Stimulated activated CD8-positive, alpha-beta memory T cell treated with anti-CD3 and anti-CD28 coated beads, Interleukin-2, amount 100 ng/mL, for 1 hour (primary cell): ENCODE data around the gene ZCCHC24.

Experiments
- DNase-seq, 2 donors: peaks; one replicate each; pipeline ENCODE4 v3.0.0-alpha.2; 2020; ENCODE audit warnings: low read depth in 2 of 2

The ZCCHC24 gene

GRCh38 chr10:79360499-79361342 is 84.7 kb downstream of the ZCCHC24 start:
- no peak for DNase-seq

DNA sequence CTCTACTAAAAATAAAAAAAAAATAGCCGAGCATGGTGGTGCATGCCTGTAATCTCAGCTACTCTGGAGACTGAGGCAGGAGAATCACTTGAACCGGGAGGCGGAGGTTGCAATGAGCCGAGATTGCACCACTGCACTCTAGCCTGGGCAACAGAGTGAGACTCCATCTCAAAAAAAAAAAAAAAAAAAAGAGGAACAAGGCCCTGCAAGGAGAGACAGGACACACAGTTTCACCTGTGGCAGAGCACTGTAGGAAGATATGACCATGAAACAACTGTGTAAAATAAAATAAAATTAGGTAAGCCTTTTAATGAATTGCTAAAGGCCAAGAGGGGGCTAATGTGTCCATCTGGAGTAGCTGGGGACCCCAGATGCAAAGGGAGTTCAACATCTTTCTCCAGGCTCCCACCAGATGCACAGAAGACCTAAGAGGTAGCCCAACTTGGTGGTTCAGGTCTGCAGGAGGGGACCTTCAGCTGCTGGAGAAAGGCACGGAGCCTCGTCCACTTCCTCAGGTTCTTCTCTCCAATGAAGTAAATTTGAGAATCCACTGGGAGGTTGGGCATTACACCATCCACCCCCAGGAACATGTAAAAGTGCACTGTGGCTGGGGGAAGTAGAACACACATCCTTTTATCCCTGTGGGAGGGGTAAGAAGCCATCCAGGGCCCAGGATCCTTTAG is 85.5 kb downstream of the ZCCHC24 start:
- no peak for DNase-seq

DNA sequence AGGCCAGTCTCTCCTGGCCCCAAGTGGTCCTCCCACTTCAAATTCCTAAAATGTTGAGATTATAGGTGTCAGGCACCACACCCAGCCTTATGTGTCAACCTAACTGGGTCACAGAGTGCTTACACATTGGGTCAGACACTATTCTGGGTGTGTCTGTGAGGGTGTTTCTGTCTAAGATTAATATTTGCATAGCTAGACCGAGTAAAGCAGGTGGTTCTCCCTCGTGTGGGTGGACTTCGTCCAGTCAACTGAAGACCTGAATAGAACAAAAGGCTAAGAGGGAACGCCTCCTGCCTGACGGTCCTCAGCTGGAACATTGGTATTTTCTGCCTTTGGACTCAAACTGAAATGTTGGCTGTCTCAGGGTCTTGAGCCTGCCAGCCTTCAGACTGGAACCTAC is 86.6 kb downstream of the ZCCHC24 start:
- no peak for DNase-seq

GRCh38 chr10:79357180-79357579 is 88.2 kb downstream of the ZCCHC24 start:
- no peak for DNase-seq

- no peak for DNase-seq
Measured at GRCh38 chr10:79356104-79356503, 89.3 kb downstream of the ZCCHC24 start.

- no peak for DNase-seq
Measured at GRCh38 chr10:79355420-79356017, 89.9 kb downstream of the ZCCHC24 start.

GRCh38 chr10:79354615-79355014 is 90.8 kb downstream of the ZCCHC24 start:
- no peak for DNase-seq

DNA sequence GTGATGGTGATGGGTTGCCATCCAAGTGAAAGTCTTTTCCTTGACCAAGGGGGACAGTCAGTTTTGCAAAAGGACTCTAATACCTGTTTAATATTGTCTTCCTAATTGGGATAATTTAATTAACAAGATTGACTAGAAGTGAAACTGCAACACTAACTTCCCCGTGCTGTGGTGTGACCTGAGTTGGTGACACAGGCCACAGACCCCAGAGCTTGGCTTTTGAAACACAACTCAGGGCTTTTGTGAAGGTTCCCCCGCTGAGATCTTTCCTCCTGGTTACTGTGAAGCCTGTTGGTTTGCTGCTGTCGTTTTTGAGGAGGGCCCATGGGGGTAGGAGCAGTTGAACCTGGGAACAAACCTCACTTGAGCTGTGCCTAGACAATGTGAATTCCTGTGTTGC is 91.3 kb downstream of the ZCCHC24 start:
- DNase-seq, result no peak

GRCh38 chr10:79353726-79354125 is 91.7 kb downstream of the ZCCHC24 start:
- DNase-seq, result no peak

- DNase-seq, result no peak
Measured at GRCh38 chr10:79353000-79353406, 92.4 kb downstream of the ZCCHC24 start.

GRCh38 chr10:79352035-79352877 is 93.2 kb downstream of the ZCCHC24 start:
- no peak for DNase-seq

GRCh38 chr10:79351332-79351731 is 94.1 kb downstream of the ZCCHC24 start:
- DNase-seq, result no peak

DNA sequence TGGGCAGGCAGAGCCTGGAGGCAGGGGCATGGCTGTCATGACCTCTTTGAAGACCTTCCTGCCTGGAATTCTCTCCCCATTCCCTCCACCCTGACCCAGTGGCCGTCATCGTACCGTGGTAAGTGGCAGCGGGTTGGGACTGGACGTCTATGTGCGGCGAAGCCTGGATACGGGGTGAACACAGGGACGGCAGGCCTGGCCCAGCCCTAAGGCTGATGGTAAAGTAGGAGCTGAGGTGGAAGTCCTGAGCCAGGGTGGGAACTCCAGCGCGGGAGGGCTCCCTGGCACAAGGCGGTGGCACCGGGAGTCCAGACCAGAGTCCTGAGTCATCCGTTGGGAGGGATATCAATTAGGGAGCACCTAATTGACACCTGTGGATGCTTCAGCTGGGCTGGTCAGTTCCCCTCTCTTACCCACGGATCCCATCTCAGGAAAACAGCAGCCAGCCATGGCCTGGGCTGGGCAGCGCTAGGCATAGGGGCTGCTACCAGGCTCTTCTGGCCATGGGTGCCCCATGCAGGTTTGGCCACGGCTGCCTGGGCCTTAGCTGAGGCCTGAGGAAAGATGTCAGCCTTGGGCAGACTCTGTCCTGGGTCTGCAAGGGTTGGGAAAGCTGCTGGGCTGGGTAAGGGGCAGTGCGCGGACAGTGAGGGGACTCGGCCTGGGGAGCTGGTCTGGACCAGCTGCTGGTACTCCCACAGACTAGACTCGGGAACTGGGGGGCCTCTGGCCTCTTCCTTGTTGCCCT is 94.8 kb downstream of the ZCCHC24 start:
- DNase-seq, result no peak

DNA sequence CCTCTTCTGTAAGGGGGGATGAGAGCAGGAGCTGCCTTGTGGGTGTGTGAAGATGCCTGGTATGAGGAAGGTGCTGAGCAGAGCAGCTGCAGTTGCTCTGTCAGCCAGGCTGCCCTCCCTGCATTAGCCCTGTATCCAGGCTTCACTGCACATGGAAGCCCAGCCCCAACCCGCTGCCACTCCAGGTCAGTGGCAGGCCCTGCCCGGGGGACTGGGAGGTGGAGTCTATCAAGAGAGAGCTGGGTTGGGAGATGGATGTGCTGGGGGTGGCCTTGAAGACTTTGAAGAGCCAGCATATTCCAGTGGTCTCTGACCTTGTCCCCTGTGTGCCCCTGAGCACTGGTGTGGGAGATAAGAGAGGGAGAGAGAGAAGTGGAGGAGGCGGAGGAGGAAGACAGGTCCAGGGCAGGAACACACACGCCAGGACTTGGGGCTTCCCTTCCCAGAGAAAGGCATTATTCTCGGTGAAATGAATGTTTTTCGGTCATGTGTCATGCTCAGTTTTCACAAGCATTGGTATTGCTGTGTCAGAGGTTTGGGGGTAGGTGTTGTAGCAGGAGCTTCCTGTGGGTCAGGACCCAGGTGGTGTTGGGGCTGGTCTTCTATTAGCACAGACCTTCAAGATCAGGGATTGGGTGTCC is 95.5 kb downstream of the ZCCHC24 start:
- DNase-seq, result no peak

GRCh38 chr10:79349072-79349491 is 96.3 kb downstream of the ZCCHC24 start:
- no peak for DNase-seq

DNA sequence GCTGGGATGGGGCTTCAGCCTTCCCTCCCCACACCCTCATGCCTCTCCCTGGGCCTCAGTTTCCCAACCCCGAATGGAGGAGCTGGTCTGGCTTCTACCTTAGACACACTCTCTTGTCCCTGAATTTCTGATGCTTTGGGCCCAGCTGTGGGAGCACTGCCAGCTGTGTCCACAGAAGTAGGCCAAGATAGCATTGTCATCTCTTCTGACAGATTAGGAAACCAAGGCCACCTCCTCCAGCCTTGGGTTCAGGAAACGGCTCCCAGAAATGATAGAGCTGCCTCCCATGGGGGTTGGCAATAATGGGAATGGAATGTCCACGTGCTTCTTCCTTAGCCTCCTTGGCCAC is 96.8 kb downstream of the ZCCHC24 start:
- no peak for DNase-seq

DNA sequence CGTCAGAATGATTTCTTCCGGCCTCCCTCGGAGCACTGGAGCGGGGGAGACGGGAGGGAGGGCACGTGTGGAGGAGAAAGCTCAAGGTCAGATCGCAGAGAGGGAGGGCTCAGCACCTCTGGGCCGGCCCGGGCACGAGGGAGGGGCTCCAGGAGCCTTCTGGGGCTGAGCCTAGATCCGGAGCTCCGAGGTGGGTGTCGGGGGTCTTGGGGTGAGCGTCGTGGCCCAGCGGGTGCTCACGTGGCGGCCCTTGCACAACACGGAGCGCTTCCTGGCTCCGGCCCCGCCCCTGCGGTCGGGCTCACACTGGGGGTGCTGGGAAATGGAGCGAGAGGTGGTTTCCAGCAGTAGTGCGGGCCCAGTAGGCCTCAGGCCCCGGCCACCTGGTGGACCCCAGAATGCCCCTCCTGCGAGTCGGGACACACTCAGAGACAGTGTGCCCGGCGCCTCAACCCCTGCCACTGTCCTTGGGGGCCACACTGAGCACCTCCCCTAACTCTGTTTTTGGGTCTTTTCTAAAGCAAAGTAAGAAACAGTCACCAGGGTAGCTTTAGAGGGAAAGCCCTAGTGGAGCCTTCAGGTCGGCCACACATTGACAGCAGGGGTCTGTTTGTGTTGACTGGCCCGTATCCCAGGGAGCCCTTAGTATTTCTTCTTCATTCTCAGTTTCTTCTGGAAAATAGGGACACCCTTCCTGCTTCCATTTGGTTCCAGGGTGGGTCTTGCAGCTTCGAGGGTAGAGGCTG is 97.4 kb downstream of the ZCCHC24 start:
- DNase-seq, result peak; percentile 35 to 52

DNA sequence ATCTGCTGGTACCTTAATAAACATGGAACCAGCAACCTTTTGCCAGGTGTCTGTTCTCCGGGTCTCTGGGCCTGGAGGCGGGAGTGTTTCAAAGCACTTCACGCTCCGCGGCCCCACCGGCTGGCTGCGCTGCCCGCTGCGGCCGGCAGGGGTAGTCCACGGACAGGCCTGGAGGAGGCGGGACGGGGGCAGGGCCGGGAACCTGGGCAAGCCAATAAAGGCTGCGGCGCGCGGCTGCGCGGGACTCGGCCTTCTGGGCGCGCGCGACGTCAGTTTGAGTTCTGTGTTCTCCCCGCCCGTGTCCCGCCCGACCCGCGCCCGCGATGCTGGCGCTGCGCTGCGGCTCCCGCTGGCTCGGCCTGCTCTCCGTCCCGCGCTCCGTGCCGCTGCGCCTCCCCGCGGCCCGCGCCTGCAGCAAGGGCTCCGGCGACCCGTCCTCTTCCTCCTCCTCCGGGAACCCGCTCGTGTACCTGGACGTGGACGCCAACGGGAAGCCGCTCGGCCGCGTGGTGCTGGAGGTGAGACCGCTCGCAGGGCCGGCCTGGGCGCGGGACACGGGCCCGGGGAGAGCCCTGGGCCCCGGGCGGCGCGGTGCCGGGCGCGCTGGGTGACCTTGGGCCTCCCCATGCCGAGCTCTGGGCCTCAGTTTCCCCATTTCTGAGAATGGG is 98.1 kb downstream of the ZCCHC24 start, which contains the start of gene PPIF:
Gene PPIF (plus strand): TSS at position 244 of the 668 bp plus-strand sequence. CDS start 80 bp downstream, at position 324.
- peak; percentile 86 to 88 for DNase-seq
